SK-N-MC (cell line): Measurements from ENCODE around the gene SEMA5A.

Experiments used
- EZH2 ChIP-seq: fragments of 200-600 bp; sonication (generic); IDR thresholded peaks from one replicate; pipeline ENCODE4 v1.6.1; 2017; ENCODE audit warnings: antibody characterized with exemption
- POLR2AphosphoS5 ChIP-seq: IDR thresholded peaks from 2 replicates; pipeline ENCODE4 v1.6.1; 2012; ENCODE audit warnings: mild to moderate bottlenecking, low read depth, low read length, borderline replicate concordance

DNA sequence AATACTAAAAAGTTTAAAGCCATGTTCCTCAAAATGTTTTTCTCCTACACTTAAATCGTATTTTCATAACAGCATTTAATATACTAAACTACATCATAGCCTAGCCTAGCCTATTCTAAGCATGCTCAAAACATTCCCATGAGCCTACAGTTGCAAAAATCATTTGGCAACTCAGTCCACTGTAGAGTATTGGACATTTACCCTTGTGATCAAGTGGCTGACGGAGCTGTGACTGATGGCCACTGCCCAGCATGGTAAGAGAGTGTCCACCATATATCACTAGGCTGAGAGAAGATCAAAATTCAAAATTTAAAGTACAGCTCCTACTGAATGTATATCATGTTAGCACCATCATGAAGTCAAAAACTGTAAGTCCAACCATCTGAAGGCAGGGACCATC is 30.9 kb downstream of the SEMA5A start:
- TF ChIP-seq EZH2 (no peak), POLR2AphosphoS5 (no peak)
